Measurements from ENCODE around the gene NOD2.

DNA sequence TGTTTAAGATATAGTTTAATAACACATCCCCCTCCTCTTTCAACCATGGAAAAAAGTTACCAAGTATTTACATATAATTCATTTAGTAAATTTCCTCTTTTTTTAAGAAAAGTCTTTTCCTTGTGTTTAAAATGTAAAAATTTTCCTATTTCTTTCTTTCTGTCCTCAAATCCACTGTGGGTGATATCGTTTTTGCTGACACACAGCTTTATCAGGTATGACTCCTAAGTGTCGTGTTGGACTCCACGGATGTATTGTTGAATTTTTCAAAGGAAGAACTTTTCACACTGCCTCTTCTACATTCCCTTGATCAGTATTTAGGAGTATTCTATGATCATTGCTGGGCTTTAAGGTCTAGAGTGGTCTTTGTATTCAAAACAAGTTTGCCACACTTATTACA is 81.6 kb downstream of the NOD2 start:
- TF ChIP-seq CTCF (IDR thresholded peaks at IDR 0.05; ENCODE audit: low read depth, low read length, missing input control) (no peak), FOXA2 (IDR thresholded peaks at IDR 0.05) (no peak), RAD21 (IDR thresholded peaks at IDR 0.05) (no peak), JUND (IDR thresholded peaks at IDR 0.05) (no peak), REST (IDR thresholded peaks at IDR 0.05) (no peak), GABPA (IDR thresholded peaks at IDR 0.05 in 1 of 2, conservative IDR thresholded peaks at IDR 0.05 in 1 of 2) (no peak), MAX (IDR thresholded peaks at IDR 0.05) (no peak), SP1 (IDR thresholded peaks at IDR 0.05) (no peak), TAF1 (conservative IDR thresholded peaks at IDR 0.05) (no peak), RXRA (IDR thresholded peaks at IDR 0.05) (no peak), HNF4A (conservative IDR thresholded peaks at IDR 0.05) (no peak), EGR1 (IDR thresholded peaks at IDR 0.05; ENCODE audit: low read depth in 2 of 2) (no peak)
- TF ChIP-seq, protein P1, sequence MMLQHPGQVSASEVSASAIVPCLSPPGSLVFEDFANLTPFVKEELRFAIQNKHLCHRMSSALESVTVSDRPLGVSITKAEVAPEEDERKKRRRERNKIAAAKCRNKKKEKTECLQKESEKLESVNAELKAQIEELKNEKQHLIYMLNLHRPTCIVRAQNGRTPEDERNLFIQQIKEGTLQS (IDR thresholded peaks at IDR 0.05) = no peak

Measured in liver (tissue), 3 donors.